H9 (cell line): ENCODE measurements around the gene TAS2R1. TPM values are rescaled to one million over a fixed set of nuclear protein-coding genes. Genes with fewer than 3 reads are reported as not detected.

Source experiments
- DNase-seq: peaks from one replicate; pipeline ENCODE4 v3.0.0-alpha.2; 2017
- H2AFZ ChIP-seq: one replicate; pipeline ENCODE4 v1.6.1; 2013; ENCODE audit warnings: mild to moderate bottlenecking, low read length, control low read depth, moderate library complexity
- H2AK5ac ChIP-seq: 2 replicates; pipeline ENCODE4 v1.6.1; 2013; ENCODE audit warnings: low read length, control low read depth, mixed read lengths; ENCODE audit not compliant: insufficient read length
- H2BK120ac ChIP-seq: one replicate; pipeline ENCODE4 v1.6.1; 2013; ENCODE audit warnings: low read depth, mild to moderate bottlenecking, low read length, control low read depth, inconsistent platforms; ENCODE audit not compliant: poor library complexity, severe bottlenecking
- H2BK12ac ChIP-seq: 2 replicates; pipeline ENCODE4 v1.6.1; 2013; ENCODE audit warnings: low read length, control low read depth, mixed read lengths, low read depth; ENCODE audit not compliant: insufficient read length
- H2BK15ac ChIP-seq: 2 replicates; pipeline ENCODE4 v1.6.1; 2013; ENCODE audit warnings: low read depth, low read length, control low read depth
- H2BK20ac ChIP-seq: one replicate; pipeline ENCODE4 v1.6.1; 2013; ENCODE audit warnings: low read depth, mild to moderate bottlenecking, low read length, control low read depth, inconsistent platforms; ENCODE audit not compliant: poor library complexity, severe bottlenecking
- H2BK5ac ChIP-seq: 2 replicates; pipeline ENCODE4 v1.6.1; 2013; ENCODE audit warnings: low read length, control low read depth, mixed read lengths; ENCODE audit not compliant: insufficient read length
- H3K14ac ChIP-seq: 2 replicates; pipeline ENCODE4 v1.6.1; 2013; ENCODE audit warnings: low read length, control low read depth; ENCODE audit not compliant: insufficient read depth
- H3K18ac ChIP-seq: 2 replicates; pipeline ENCODE4 v1.6.1; 2013; ENCODE audit warnings: low read depth, mild to moderate bottlenecking, mixed read lengths, low read length, control low read depth; ENCODE audit not compliant: insufficient read length
- H3K23ac ChIP-seq: 2 replicates; pipeline ENCODE4 v1.6.1; 2013; ENCODE audit warnings: low read length, control low read depth, mixed read lengths, low read depth; ENCODE audit not compliant: insufficient read length
- H3K23me2 ChIP-seq: 2 replicates; pipeline ENCODE4 v1.6.1; 2013; ENCODE audit warnings: low read depth, mild to moderate bottlenecking, mixed read lengths, low read length, control low read depth; ENCODE audit not compliant: insufficient read length, poor library complexity, severe bottlenecking
- H3K27ac ChIP-seq: 2 replicates; pipeline ENCODE4 v1.5.1; 2013; ENCODE audit warnings: low read length, control low read depth, mixed read lengths, low read depth; ENCODE audit not compliant: insufficient read length
- H3K27me3 ChIP-seq: 2 replicates; pipeline ENCODE4 v1.6.1; 2013; ENCODE audit warnings: low read length, control low read depth, inconsistent platforms; ENCODE audit not compliant: insufficient read depth
- H3K4ac ChIP-seq: 2 replicates; pipeline ENCODE4 v1.6.1; 2013; ENCODE audit warnings: low read depth, mild to moderate bottlenecking, control low read depth, inconsistent platforms, low read length, moderate library complexity
- H3K4me1 ChIP-seq: 2 replicates; pipeline ENCODE4 v1.6.1; 2013; ENCODE audit warnings: low read length, control low read depth, inconsistent platforms; ENCODE audit not compliant: insufficient read depth
- H3K4me2 ChIP-seq: 2 replicates; pipeline ENCODE4 v1.6.1; 2013; ENCODE audit warnings: low read length, control low read depth, mixed read lengths; ENCODE audit not compliant: insufficient read length, insufficient read depth
- H3K56ac ChIP-seq: 2 replicates; pipeline ENCODE4 v1.6.1; 2013; ENCODE audit warnings: low read depth, mild to moderate bottlenecking, mixed read lengths, low read length, control low read depth; ENCODE audit not compliant: insufficient read length
- H3K79me1 ChIP-seq: 2 replicates; pipeline ENCODE4 v1.6.1; 2013; ENCODE audit warnings: low read depth, mild to moderate bottlenecking, moderate library complexity, low read length, control low read depth, inconsistent platforms; ENCODE audit not compliant: insufficient read depth, poor library complexity, severe bottlenecking
- H3K79me2 ChIP-seq: 2 replicates; pipeline ENCODE4 v1.6.1; 2013; ENCODE audit warnings: low read length, control low read depth, inconsistent platforms; ENCODE audit not compliant: insufficient read depth
- H3K9ac ChIP-seq: 2 replicates; pipeline ENCODE4 v1.6.1; 2013; ENCODE audit warnings: low read length, control low read depth, mixed read lengths; ENCODE audit not compliant: insufficient read length; ENCODE audit errors: extremely low read depth
- H3K9me3 ChIP-seq: one replicate; pipeline ENCODE4 v1.6.1; 2013; ENCODE audit warnings: low read depth, low read length, inconsistent platforms; ENCODE audit not compliant: control insufficient read depth
- H3T11ph ChIP-seq: one replicate; pipeline ENCODE4 v1.6.1; 2013; ENCODE audit warnings: mild to moderate bottlenecking, low read length, control low read depth, inconsistent platforms
- H4K20me1 ChIP-seq: one replicate; pipeline ENCODE4 v1.6.1; 2013; ENCODE audit not compliant: control insufficient read depth, insufficient read length, insufficient read depth
- H4K5ac ChIP-seq: 2 replicates; pipeline ENCODE4 v1.6.1; 2013; ENCODE audit warnings: low read depth, mild to moderate bottlenecking, mixed read lengths, low read length, control low read depth; ENCODE audit not compliant: insufficient read length
- H4K8ac ChIP-seq: replicated peaks from 2 replicates; pipeline ENCODE4 v1.6.1; 2013; ENCODE audit warnings: low read length, control low read depth, mixed read lengths, low read depth; ENCODE audit not compliant: insufficient read length
- H4K91ac ChIP-seq: 2 replicates; pipeline ENCODE4 v1.6.1; 2013; ENCODE audit warnings: low read depth, mild to moderate bottlenecking, moderate library complexity, mixed read lengths, low read length, control low read depth; ENCODE audit not compliant: insufficient read length
- H3K27ac Mint-ChIP-seq, 3 experiments: 2 replicates in 2 of 3; 3 replicates in 1 of 3; pipeline ENCODE4 v1.8.0; 2020 to 2021; ENCODE audit warnings: mixed read lengths in 3 of 3, mild to moderate bottlenecking in 1 of 3, moderate library complexity in 1 of 3
- H3K27me3 Mint-ChIP-seq: 2 replicates; pipeline ENCODE4 v1.8.0; 2021; ENCODE audit warnings: low read depth, mild to moderate bottlenecking, moderate library complexity, mixed read lengths
- H3K36me3 Mint-ChIP-seq, 3 experiments: 2 replicates in 2 of 3; 3 replicates in 1 of 3; pipeline ENCODE4 v1.8.0; 2020 to 2021; ENCODE audit warnings: low read depth in 3 of 3, mixed read lengths in 3 of 3; ENCODE audit not compliant: insufficient read depth in 1 of 3
- H3K4me1 Mint-ChIP-seq, 2 experiments: 2 replicates each; pipeline ENCODE4 v1.8.0; 2020; ENCODE audit warnings: mixed read lengths in 2 of 2
- H3K4me3 Mint-ChIP-seq, 2 experiments: 2 replicates in 1 of 2; 3 replicates in 1 of 2; pipeline ENCODE4 v1.8.0; 2020 to 2021; ENCODE audit warnings: mild to moderate bottlenecking in 2 of 2, mixed read lengths in 2 of 2, moderate library complexity in 1 of 2
- H3K9me3 Mint-ChIP-seq, 2 experiments: 2 replicates in 1 of 2; 3 replicates in 1 of 2; pipeline ENCODE4 v1.8.0; 2020; ENCODE audit warnings: mild to moderate bottlenecking in 2 of 2, mixed read lengths in 2 of 2, moderate library complexity in 1 of 2
- total RNA-seq: library from RNA; stranded (reverse); gene quantifications from 2 replicates; pipeline ENCODE4 v1.2.1, GENCODE V29; 2021
- TF ChIP-seq, protein P1 (sequence below): fragments of 200-600 bp; sonication (generic); conservative IDR thresholded peaks from 3 replicates; pipeline ENCODE4 v1.8.0; 2021; ENCODE audit warnings: antibody characterized with exemption, mild to moderate bottlenecking

Gene TAS2R1
- total RNA-seq, 1 experiment from 2014 or later = not detected

DNA sequence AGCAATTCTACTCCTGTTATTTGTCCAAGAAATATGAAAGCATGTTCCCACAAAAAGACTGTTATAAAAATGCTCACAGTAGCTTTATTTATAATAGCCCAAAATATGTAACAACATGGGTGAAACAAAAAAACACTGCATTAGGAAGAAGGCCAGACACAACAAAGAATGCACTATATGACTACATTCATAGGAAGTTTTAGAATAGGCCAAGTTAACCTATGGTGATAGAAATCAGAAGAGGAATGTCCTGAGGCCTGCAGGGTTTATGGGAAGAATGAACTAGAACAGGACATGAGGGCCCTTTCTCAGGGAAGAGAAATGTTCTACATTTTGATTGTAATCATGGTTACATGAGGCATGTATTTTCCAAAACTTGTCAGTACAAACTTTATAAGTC is 24.7 kb upstream of the TAS2R1 start:
- H3K27me3 ChIP-seq = no peaks in the 10 kb centered on the region
- no peak overlapping the region for H3K4me3 Mint-ChIP-seq
- TF ChIP-seq, protein P1, sequence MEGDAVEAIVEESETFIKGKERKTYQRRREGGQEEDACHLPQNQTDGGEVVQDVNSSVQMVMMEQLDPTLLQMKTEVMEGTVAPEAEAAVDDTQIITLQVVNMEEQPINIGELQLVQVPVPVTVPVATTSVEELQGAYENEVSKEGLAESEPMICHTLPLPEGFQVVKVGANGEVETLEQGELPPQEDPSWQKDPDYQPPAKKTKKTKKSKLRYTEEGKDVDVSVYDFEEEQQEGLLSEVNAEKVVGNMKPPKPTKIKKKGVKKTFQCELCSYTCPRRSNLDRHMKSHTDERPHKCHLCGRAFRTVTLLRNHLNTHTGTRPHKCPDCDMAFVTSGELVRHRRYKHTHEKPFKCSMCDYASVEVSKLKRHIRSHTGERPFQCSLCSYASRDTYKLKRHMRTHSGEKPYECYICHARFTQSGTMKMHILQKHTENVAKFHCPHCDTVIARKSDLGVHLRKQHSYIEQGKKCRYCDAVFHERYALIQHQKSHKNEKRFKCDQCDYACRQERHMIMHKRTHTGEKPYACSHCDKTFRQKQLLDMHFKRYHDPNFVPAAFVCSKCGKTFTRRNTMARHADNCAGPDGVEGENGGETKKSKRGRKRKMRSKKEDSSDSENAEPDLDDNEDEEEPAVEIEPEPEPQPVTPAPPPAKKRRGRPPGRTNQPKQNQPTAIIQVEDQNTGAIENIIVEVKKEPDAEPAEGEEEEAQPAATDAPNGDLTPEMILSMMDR = no peak
- no peak overlapping the region for H3K4me2 ChIP-seq
- no peak overlapping the region for H2BK12ac ChIP-seq
- H3K4me1 Mint-ChIP-seq = no peaks in the 10 kb centered on the region
- H2AFZ ChIP-seq = no peak overlapping the region
- H2AK5ac ChIP-seq = no peak overlapping the region
- no peak overlapping the region for H2BK5ac ChIP-seq
- no peak overlapping the region for H3K9ac ChIP-seq
- no peak overlapping the region for H2BK15ac ChIP-seq
- H3K23ac ChIP-seq = no peak overlapping the region
- H4K8ac ChIP-seq = no peak overlapping the region
- H3K9me3 Mint-ChIP-seq = no peaks in the 10 kb centered on the region
- no peaks in the 10 kb centered on the region for H4K20me1 ChIP-seq
- no peak overlapping the region for H3K4ac ChIP-seq
- no peak overlapping the region for H4K5ac ChIP-seq
- H3K79me1 ChIP-seq = no peaks in the 10 kb centered on the region
- no peak overlapping the region for H2BK120ac ChIP-seq
- H3K56ac ChIP-seq = no peak overlapping the region
- no peak overlapping the region for H3K27ac ChIP-seq
- no peak overlapping the region for H3K14ac ChIP-seq
- H3K27ac Mint-ChIP-seq = no peak overlapping the region; a peak in 1 of 7 replicates
- no peak overlapping the region for H4K91ac ChIP-seq
- no peak overlapping the region for H2BK20ac ChIP-seq
- H3K4me1 ChIP-seq = no peaks in the 10 kb centered on the region
- H3T11ph ChIP-seq = no peak overlapping the region
- no peaks in the 10 kb centered on the region for H3K36me3 Mint-ChIP-seq
- no peaks in the 10 kb centered on the region for H3K79me2 ChIP-seq
- no peak for DNase-seq
- H3K9me3 ChIP-seq = no peaks in the 10 kb centered on the region
- no peaks in the 10 kb centered on the region for H3K23me2 ChIP-seq
- no peaks in the 10 kb centered on the region for H3K27me3 Mint-ChIP-seq
- no peak overlapping the region for H3K18ac ChIP-seq
